ENCODE results near the gene ADPRM. TPM values are rescaled to one million over a fixed set of nuclear protein-coding genes. Genes with fewer than 3 reads are reported as not detected.

Gene ADPRM
- polyA plus RNA-seq, 2 of the 4 experiments (the other 2 are of a cell fraction): 8.3 to 25.2 TPM

GRCh38 chr17:10718547-10718946 is 21.2 kb downstream of the ADPRM start (continued):
- TF ChIP-seq SREBF2 (IDR thresholded peaks at IDR 0.05) (no peak), KDM5A (IDR thresholded peaks at IDR 0.05) (no peak), E2F6 (IDR thresholded peaks at IDR 0.05; ENCODE audit: borderline replicate concordance, low read depth) (no peak), MAZ (IDR thresholded peaks at IDR 0.05; ENCODE audit: borderline replicate concordance, low read depth, low read length) (no peak), PHF8 (IDR thresholded peaks at IDR 0.05; ENCODE audit: borderline replicate concordance, low read depth) (no peak), MYC (IDR thresholded peaks at IDR 0.05; ENCODE audit: borderline replicate concordance, low read length) (no peak), BHLHE40 (IDR thresholded peaks at IDR 0.05; ENCODE audit: low read depth, low read length) (no peak), POLR2AphosphoS2 (conservative IDR thresholded peaks at IDR 0.05; ENCODE audit: low read length) (no peak), RNF2 (IDR thresholded peaks at IDR 0.05; ENCODE audit: borderline replicate concordance, low read depth) (no peak)

DNA sequence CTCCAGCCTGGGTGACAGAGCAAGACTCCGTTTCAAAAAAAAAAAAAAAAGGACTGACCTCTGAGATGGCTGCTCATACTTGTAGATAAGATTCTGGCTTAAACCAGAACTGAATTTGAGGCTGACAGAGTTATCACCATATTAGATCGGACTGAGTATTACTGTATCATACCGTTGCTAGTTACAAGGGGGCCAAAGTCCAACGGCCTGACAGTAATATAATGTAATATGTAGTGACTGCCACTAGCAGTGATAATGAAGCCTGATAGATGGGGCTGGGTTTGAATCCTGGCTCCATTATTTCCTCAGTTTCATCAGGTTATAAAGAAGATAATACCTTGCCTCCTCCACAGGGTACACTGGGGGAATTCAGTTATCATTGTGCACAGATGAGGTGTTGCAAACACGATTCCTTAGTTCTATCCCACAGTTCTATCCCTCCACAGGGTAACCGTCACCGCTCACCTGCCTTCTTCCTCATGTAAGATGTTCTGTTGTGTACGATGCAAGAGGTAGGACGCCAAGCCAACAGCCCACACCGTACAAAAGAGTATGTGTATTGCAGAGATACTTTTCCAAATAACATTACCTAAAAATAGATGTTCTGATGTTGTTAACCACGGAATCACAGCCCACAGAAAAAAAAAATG is 27.3 kb downstream of the ADPRM start:
- CTCF ChIA-PET: interaction anchor here (1.4 kb wide), 1 partner anchor 120 kb away, joined by 3 read pairs; no protein-coding TSS in a partner anchor
- DNase-seq (ENCODE audit: low read depth in 1 of 2, low spot score in 1 of 2) (no peak), ATAC-seq (no peak), FAIRE-seq (no peak)
- no peak overlapping the region for H3K27ac ChIP-seq
- 78% methylated on average over 11 of the region's 11 CpGs for WGBS (ENCODE audit: missing lambda C conversion rate)
- no peaks in the 10 kb centered on the region for H3K4me1 ChIP-seq
- no peak overlapping the region for H3K4me3 ChIP-seq
- no peak overlapping the region for H3K4me2 ChIP-seq
- POLR2A ChIA-PET: no interaction called here
- TF ChIP-seq, protein P1, sequence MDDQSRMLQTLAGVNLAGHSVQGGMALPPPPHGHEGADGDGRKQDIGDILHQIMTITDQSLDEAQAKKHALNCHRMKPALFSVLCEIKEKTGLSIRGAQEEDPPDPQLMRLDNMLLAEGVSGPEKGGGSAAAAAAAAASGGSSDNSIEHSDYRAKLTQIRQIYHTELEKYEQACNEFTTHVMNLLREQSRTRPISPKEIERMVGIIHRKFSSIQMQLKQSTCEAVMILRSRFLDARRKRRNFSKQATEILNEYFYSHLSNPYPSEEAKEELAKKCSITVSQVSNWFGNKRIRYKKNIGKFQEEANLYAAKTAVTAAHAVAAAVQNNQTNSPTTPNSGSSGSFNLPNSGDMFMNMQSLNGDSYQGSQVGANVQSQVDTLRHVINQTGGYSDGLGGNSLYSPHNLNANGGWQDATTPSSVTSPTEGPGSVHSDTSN (IDR thresholded peaks at IDR 0.05): no peak
- TF ChIP-seq CHD4 (IDR thresholded peaks at IDR 0.05; ENCODE audit: borderline replicate concordance) (no peak), MAZ (IDR thresholded peaks at IDR 0.05; ENCODE audit: borderline replicate concordance, low read depth, low read length) (no peak), HOXB13 (CRISPR knock-in tag; IDR thresholded peaks at IDR 0.05; ENCODE audit: low read depth) (no peak), HES2 (IDR thresholded peaks at IDR 0.05) (no peak), POLR2AphosphoS2 (conservative IDR thresholded peaks at IDR 0.05; ENCODE audit: low read length) (no peak), POLR2A (IDR thresholded peaks at IDR 0.05; ENCODE audit: low read length) (no peak), CHD2 (IDR thresholded peaks at IDR 0.05; ENCODE audit: low read length, partially characterized antibody) (no peak), RCOR1 (IDR thresholded peaks at IDR 0.05; ENCODE audit: low read depth, low read length) (no peak), NR3C1 (IDR thresholded peaks at IDR 0.05) (no peak), HMGXB4 (CRISPR knock-in tag; IDR thresholded peaks at IDR 0.05; ENCODE audit: borderline replicate concordance) (no peak), NPAS2 (CRISPR knock-in tag; IDR thresholded peaks at IDR 0.05; ENCODE audit: borderline replicate concordance) (no peak), E2F6 (IDR thresholded peaks at IDR 0.05; ENCODE audit: borderline replicate concordance, low read depth) (no peak)
- TF ChIP-seq, protein P2, sequence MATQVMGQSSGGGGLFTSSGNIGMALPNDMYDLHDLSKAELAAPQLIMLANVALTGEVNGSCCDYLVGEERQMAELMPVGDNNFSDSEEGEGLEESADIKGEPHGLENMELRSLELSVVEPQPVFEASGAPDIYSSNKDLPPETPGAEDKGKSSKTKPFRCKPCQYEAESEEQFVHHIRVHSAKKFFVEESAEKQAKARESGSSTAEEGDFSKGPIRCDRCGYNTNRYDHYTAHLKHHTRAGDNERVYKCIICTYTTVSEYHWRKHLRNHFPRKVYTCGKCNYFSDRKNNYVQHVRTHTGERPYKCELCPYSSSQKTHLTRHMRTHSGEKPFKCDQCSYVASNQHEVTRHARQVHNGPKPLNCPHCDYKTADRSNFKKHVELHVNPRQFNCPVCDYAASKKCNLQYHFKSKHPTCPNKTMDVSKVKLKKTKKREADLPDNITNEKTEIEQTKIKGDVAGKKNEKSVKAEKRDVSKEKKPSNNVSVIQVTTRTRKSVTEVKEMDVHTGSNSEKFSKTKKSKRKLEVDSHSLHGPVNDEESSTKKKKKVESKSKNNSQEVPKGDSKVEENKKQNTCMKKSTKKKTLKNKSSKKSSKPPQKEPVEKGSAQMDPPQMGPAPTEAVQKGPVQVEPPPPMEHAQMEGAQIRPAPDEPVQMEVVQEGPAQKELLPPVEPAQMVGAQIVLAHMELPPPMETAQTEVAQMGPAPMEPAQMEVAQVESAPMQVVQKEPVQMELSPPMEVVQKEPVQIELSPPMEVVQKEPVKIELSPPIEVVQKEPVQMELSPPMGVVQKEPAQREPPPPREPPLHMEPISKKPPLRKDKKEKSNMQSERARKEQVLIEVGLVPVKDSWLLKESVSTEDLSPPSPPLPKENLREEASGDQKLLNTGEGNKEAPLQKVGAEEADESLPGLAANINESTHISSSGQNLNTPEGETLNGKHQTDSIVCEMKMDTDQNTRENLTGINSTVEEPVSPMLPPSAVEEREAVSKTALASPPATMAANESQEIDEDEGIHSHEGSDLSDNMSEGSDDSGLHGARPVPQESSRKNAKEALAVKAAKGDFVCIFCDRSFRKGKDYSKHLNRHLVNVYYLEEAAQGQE (IDR thresholded peaks at IDR 0.05): no peak
- no peaks in the 10 kb centered on the region for H3K9me3 ChIP-seq

Measured in A549 (cell line).